GM18505 (cell line): ENCODE data around the gene ZC3H13.

ENCODE experiments used
- ATAC-seq: cut with Tn5 transposase; IDR thresholded peaks from one replicate; pipeline ENCODE4 v1.9.1; 2021; ENCODE audit not compliant: unreplicated experiment
- POLR2A ChIP-seq: IDR thresholded peaks from 4 replicates; pipeline ENCODE4 v1.6.1; 2011; ENCODE audit warnings: borderline replicate concordance; ENCODE audit not compliant: insufficient read depth, insufficient read length; ENCODE audit errors: extremely low read depth

Gene ZC3H13

DNA sequence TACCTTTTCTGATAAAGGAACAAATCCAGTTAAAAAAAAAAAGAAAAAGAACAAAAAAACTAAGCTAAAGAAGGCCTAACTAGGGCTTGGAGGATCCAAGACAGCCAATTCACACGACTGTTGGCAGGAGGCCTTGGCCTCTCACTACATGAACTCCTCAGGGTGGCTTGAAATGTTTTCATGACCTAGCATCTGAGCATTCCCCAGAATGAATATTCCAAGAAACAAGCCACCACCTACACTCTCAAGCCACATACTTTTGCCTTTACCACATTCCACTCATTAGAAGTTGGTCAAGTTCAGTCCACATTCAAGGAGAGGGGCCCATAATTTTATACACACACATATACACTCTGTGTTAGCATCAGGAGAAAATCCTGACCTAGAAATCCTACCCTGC is 103.4 kb downstream of the ZC3H13 start:
- no peak for TF ChIP-seq POLR2A
- ATAC-seq = no peak

DNA sequence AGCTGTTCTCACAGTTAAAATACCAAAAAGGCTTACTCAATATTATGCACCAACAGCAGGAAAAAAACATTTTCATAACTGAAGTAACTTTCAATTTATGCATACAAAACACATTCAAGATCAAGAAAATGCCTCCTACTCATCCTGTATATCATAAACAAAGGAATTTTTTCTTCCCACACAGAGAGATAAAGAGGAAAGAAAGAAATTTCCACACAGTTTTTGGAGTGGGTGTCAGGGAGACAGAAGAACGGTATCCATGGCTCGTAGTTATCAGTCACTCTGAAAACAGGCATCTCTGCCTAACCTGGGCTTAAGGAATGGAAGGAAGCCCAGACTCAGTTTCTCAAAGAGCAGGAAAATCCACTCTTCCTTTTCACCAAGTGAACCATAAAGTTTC is 108.6 kb downstream of the ZC3H13 start:
- no peak for ATAC-seq
- no peak for TF ChIP-seq POLR2A

- no peak for ATAC-seq
- no peak for TF ChIP-seq POLR2A
Observed at GRCh38 chr13:45943120-45943519, 109.4 kb downstream of the ZC3H13 start.

DNA sequence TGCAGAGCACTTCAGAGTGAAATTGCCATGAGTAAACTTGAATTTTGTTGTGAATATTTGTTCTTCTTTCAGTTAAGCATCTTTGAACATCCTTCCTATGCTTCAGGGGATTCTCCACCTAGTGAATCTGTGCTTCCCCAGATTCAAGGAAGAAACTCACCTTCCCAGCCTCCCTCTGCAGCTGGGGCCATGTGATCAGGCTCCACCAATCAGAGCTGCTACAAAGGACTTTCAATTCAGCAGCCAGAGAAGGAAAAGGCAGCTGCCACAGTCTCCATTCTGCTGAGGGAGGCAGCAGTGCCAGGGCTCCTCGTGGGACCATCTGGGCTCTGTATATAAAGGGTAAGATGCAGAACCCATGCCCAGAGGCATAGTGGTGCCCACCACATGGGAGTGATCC is 111.3 kb downstream of the ZC3H13 start:
- no peak for ATAC-seq
- no peak for TF ChIP-seq POLR2A

DNA sequence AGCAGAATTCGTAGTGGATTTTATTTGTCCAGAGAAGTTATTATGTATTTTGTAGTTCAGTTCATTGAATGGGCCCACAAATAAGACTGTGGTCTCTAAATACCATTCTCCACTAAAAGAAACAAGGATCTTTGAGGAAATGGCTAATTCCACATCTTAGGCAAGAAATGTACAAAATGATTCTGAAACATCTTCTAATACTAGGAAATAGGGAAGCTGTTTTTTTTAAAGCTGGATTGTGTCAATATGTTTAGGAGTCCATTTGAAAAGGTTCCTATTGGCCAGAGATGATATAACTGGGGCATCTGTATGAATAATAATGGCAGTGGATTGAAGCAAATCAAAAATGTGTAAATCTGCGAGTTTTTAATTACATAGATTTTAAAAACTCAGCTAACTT is 112.5 kb downstream of the ZC3H13 start:
- no peak for ATAC-seq
- no peak for TF ChIP-seq POLR2A

DNA sequence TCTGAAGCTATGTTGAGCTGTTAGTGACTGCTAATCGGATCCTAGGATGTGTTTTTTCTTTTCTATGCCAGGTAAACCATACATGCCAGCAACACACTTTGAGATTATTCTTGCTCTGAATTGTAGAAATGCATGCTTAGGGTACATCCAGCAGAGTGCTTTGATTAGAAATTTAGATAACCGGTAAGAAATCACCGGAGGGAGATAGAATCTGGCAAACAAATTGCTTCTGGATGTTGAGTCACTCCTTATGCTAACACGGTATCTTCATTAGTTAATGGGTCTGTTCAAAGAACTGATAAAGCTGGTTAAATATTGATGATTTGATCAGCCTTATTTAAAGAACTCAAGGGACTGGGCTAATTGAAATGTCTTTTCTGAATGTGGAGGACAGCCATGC is 115.9 kb downstream of the ZC3H13 start:
- ATAC-seq = no peak
- no peak for TF ChIP-seq POLR2A

DNA sequence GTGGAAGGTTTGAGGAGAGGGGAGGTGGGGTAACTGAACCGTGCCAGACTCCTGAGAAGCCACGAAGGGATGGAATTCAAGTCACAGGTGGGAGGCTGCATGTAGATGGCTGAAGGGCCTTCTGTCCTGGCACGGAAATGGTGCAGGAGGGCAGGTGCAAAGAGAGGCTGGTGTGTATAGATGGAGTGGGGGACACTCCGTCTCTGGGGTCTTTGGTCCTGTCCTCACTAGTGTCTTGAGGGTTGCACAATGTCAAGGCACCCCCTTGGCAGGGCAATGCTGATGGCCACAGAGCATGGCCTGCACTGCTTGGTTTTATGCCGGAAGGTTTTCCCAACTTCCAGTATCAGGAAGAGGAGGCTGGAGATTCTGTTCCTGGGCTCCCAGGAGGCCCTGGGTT is 118.3 kb downstream of the ZC3H13 start:
- ATAC-seq = no peak
- no peak for TF ChIP-seq POLR2A

- no peak for ATAC-seq
- TF ChIP-seq POLR2A = no peak
Observed at GRCh38 chr13:45933203-45933908, 119.2 kb downstream of the ZC3H13 start.

DNA sequence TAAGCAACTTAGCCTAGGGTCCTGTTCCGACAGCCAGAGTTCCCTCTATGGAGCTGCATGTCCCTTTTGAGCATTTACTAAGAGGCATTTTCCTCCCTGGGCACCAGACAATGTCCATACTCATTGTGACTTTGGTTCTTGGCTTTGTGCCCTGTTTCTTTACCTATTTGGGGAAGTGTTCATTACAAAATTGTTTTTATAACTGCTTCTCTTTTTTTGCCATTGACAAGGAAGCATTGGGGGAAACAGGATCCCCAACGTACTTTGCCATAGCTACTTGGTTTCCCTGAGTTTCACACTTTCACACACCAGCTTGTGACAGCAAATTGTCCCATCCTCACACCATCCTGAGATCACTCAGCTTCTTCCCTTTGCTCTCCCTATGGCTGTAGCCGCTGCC is 119.9 kb downstream of the ZC3H13 start:
- TF ChIP-seq POLR2A = no peak
- no peak for ATAC-seq

- TF ChIP-seq POLR2A = no peak
- no peak for ATAC-seq
Observed at GRCh38 chr13:45932172-45932571, 120.4 kb downstream of the ZC3H13 start.

- TF ChIP-seq POLR2A = no peak
- no peak for ATAC-seq
Observed at GRCh38 chr13:45931211-45931610, 121.3 kb downstream of the ZC3H13 start.

- ATAC-seq = no peak
- no peak for TF ChIP-seq POLR2A
Observed at GRCh38 chr13:45930177-45930576, 122.4 kb downstream of the ZC3H13 start.

- no peak for TF ChIP-seq POLR2A
- ATAC-seq = no peak
Observed at GRCh38 chr13:45928843-45929242, 123.7 kb downstream of the ZC3H13 start.

DNA sequence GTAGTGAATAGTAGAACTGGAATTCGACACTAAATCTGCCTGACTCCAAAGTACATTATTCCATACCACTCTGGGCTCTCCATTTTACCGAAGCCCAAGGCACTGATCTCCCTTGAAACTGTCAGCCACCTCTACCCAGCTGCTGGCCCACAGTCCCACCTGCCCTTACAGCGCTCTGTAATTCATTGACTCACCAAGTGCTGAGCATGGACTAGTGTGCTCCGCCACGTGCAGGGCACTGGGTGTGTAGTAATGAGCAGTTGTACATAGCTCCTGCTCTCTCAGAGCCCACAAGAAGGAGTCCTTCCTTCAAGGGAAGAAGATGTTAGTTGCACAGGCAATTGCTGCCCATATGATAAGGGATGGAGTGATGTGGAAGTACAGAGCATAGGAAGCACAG is 124.4 kb downstream of the ZC3H13 start:
- TF ChIP-seq POLR2A = no peak
- ATAC-seq = no peak

DNA sequence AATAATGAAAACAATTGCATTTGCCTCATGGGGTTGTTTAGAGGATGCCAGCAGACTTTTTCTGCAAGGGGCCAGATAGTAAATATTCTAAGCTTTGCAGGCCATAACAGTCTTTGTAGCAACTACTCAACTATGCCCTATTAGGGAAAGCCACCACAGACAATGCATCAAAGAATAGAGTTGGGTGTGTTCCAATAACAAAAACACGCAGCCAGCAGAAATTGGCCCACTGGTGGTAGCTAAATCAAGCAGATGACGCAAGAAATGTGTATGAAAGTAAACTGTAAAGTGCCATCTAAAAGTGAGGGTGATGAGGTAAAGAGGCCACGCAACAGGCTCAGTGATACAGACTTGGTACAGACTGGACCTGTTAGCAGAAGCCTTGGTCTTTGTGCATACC is 125.8 kb downstream of the ZC3H13 start:
- no peak for TF ChIP-seq POLR2A
- ATAC-seq = no peak
